HG03378 (cell line): ENCODE results near the gene ANKRD39.
"Not testable (repeated sequence)": the region's sequence is repeated elsewhere in the genome, so short reads cannot be mapped to it uniquely, and the experiment has no call there.

Experiments used
- ATAC-seq: cut with Tn5 transposase; IDR thresholded peaks from one replicate; pipeline ENCODE4 v1.9.1; 2021; ENCODE audit warnings: mild to moderate bottlenecking, moderate library complexity; ENCODE audit not compliant: unreplicated experiment

ANKRD39 gene

DNA sequence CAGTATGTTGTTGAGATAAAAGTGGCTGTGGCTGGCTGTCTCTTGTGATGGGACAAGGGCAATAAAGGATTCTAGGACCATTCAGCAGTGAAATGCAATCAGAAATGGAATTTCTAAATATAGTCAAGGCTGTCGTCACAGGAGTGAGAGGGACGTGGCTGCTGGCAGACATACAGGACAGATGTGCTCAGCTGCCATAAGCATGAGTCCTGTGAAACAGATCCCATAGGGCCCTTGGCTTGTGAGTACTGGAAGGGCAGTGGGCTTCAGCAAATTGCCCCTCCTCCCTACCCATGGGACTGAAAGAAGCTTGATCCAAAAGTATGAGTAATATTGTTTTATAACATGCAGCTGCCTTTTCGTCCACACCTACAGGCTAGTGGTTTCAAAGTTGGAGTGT lies 45.9 kb downstream of the ANKRD39 start:
- no peak for ATAC-seq

DNA sequence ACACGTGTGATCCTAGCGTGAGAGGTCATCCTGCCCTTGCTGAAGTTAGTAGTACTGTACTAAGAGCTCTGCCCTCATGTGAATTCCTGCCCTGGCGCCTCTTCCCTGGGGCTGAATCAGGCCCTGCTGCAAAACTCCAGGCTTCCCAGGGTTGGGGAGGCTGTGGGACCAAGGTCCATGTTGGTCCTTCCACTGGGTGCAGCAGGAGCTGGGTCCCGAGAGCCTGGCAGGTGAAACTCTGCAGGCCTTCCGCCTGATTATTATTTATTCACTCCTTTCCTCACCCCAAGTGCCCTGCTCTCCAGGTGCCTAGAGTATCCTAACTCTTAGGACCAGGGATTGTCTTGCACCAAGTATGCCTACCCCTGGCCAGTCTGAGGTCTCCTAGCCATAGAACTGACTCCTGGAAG lies 47.0 kb downstream of the ANKRD39 start:
- no peak for ATAC-seq

DNA sequence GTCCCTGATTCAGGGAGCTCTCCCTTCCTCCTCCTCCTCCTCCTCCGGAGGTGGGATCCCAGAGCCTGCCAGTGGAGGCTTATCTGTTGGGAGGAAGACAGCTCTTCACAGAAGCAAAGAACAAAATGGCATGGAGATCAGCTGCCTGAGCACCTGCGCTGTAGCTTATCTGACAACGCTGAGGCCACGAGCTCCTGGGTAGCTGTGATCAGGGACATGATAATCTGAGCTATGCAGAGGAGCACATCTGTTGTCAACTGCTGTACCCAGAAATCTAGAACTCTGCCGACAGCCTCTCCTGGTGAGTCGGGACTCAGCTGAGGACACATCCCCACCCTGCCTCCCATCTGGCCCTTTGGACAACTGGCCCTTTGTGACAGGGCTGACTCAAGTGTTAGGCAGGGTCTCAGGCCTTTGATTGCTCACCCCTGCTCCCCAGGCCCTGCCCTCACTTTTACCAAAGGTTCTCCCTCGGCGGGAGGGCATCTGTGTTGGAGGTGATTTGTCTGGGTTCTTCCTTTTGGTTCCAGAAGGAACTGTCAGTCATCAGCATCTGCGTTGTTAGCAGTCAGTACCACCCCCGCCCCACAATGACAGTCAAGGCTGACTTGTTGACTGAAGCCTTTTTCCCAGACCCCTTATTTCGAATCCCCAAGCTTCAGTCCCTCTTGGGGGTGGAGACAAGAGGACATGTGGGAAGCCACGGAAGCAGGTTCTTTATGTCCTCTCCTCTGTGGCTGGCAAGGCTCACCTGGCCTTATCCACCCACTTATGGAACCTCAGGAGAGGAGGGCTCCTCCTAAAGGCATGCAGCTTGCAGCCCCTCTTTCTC lies 47.6 kb downstream of the ANKRD39 start:
- no peak for ATAC-seq

DNA sequence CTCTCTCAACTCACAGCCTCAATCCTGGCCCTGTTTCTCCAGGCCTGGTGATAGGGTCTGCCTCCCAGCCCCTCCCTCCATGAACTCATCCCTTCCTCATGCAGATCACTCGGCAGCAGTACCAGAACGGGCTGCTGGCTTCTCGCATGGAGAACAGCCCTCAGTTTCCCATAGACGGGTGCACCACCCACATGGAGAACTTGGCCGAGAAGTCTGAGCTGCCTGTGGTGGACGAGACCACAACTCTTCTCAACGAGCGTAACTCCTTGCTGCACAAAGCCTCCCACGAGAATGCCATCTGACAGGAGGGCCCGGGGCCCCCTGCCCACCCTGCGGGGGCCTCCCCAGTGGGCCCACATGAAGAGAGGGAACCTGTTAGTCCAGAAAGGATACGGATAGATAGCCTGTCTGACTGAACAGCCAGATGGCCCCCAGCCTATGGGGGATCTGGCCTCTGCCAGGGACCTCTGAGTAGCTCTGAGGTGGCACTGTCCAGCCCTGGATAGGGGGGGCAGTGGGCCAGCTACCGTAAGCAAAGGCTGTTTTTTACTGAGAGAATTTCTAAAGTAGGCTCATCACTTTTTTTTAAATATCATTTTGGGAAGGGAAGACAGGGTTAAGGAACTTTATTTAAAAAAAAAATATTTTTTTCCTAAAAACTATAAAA lies 48.5 kb downstream of the ANKRD39 start:
- no peak for ATAC-seq

DNA sequence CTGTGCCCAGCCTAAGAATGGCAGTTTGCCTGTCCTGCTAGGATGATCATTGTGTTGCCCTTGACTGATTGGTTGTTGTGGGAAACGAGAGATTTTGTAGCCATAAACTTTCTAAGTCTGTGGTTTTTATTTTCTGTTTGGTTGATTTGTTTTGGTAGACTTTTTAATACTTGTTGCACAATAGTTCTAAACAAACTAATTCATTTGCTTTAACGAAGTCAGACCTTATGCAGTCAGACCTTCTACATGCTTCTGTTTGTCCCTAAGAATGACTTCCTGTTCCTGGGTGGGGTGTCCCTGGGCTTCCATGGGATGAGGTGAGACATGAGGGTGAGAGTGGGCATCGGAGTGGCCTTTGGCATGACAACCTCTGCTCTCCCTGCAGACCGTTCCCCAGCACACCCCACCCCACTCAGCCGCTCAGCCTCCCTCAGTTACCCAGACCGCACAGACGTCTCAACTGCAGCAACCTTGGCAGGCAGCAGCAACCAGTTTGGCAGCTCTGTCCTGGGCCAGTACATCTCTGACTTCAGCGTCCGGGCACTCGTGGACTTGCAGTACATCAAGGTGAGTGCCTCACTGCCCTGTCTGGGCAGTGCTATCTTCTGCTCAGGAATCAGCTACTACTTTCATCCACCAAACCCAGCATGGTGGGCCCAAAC lies 49.5 kb downstream of the ANKRD39 start:
- ATAC-seq: no peak

DNA sequence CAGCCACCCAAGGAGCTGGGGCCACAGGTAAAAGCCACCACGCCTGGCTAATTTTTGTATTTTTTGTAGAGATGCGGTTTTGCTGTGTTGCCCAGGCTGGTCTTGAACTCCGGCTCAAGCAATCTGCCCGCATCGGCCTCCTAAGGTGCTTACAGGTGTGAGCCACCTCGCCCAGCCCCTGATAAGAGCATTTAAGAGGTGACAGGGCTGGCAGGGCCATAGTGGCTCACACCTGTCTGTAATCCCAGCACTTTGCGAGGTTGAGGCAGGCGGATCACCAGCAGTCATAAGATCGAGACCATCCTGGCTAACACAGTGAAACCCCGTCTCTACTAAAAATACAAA lies 50.7 kb downstream of the ANKRD39 start:
- no peak for ATAC-seq

DNA sequence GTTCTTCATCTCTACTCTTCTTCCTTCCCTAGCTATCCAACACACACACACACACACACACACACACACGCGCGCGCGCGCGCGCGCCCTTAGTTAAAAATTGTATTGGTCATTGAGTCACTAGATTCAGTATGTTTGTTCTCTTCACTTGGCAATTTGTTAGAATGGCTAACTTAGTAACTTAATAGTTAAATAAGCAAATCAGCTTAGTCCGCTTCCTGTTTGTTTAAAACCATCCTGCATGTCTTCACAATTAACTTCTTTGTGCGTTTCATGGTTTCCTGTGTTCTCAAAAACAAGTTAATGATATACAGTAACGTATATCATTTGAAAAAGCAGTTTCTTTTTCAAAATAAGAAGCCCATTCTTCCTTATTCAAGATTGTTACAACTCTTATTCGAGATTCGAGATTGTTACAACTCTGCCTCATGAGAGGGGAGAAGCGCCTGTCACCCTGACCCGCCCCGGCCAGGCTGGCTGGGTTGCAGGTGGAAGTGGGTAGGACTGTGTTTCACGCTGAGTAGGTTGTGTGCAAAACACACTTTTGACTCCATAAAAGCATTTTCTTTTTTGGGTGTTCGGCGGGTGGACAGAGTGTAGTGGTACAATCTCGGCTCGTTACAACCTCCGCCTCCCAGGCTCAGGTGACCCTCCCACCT lies 51.2 kb downstream of the ANKRD39 start:
- ATAC-seq: peak; percentile 45

DNA sequence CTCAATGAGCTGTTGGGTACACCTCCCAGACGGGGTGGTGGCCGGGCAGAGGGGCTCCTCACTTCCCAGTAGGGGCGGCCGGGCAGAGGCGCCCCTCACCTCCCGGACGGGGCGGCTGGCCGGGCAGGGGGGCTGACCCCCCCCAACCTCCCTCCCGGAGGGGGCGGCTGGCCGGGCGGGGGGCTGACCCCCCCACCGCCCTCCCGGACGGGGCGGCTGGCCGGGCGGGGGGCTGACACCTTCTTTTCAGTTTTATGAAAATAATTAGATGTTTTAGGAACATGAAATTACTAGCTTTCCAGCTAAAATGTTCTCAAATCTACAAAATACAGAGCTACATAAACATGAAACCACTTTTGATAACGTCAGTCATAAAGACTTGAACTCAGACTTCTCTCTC lies 51.9 kb downstream of the ANKRD39 start:
- not testable (repeated sequence) for ATAC-seq

DNA sequence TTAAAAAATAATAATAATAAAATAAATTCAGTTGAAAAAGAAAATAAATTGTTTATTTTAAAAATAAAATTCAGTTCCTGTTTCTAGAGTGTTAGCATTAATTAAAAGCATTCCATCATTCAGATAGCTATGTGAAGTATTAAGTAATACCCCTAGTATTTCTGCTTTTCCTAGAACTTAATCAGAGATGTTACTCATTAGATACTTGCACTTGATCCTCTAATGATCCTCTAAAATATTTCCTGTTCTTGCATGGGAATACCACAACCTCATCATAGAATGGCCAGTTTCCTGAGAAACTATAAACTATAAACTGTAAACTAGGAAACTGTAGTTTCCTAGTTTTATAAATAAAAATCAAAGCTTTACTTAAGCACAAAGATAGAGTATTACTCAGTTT lies 52.8 kb downstream of the ANKRD39 start:
- ATAC-seq: no peak

DNA sequence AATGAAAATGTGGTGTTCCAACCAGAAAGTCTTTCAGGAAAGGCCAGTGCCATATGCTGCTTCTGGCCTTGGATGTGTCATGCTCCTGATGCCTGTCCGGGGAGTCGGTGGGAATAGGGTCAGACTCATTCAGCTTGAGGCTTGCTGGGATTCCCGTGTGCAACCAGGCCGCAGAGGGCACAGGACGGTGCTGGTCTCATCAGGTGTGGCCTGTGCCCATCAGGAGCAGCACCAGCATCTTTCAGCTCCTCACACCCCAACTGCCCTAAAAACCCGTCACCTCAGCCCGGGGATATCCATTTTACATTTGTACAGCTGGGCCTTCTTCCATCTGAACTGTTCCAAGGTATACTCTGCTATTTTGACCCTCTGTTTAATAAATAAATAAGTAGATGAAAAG lies 55.1 kb downstream of the ANKRD39 start:
- no peak for ATAC-seq

DNA sequence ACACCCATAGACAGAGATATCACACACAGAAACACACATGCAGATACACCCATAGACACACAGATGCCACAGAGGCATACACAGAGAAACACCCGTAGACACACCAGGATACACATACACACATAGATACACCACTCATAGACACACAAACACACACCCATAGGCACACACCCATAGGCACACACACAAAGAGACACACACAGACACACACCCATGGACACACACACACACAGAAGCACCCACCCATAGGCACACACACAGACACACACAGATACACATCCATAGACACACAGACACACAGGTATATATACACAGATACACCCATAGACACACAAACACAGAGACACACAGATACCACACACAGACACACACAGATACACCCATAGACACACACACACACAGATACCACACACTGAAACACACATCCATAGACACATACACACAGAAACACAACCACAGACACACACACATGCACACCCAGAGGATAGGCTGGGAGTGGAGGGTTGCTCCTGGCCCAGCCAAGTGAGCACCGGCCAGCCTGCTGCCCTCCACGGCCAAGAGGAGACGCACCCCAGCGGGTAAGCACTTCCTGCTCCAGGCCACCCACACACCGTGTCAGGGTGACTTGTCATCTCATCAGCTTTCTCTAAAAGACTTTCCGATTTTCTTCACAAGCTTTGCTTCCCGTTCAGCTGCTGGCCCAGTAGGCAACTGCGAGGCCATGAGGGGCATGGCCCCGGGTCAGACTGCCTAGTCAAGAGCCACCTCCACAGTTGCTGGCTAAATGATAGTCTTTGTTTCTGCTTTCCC lies 55.8 kb downstream of the ANKRD39 start:
- no peak for ATAC-seq

DNA sequence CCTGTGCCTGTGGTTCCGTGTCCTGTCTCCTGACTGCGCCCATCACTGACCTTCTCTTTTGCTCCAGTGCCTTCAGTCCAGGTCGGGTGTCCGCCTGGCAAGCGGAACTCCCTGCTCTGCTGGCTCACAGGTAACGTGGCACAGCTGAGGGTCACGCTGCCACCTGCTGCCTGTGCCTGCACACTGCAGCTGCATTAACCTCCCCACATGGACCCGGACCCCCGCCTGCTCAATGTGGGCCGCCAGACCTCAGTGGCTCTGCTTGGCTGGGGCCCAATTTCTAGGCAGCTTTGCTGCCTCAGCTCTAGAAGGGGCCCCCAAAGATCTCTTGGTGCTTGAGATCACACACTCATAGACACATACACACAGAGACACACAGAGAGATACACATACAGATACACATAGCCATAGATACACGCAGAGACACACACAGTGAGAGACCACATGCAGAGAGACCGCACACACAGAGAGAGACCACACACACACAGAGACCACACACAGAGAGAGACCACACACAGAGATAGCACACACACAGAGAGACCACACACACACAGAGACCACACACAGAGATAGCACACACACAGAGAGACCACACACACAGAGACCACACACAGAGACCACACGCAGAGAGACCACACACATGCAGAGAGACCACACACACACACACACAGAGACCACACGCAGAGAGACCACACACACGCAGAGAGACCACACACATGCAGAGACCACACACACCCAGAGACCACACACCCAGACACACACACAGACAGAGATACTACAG lies 56.6 kb downstream of the ANKRD39 start:
- ATAC-seq: peak; percentile 47

DNA sequence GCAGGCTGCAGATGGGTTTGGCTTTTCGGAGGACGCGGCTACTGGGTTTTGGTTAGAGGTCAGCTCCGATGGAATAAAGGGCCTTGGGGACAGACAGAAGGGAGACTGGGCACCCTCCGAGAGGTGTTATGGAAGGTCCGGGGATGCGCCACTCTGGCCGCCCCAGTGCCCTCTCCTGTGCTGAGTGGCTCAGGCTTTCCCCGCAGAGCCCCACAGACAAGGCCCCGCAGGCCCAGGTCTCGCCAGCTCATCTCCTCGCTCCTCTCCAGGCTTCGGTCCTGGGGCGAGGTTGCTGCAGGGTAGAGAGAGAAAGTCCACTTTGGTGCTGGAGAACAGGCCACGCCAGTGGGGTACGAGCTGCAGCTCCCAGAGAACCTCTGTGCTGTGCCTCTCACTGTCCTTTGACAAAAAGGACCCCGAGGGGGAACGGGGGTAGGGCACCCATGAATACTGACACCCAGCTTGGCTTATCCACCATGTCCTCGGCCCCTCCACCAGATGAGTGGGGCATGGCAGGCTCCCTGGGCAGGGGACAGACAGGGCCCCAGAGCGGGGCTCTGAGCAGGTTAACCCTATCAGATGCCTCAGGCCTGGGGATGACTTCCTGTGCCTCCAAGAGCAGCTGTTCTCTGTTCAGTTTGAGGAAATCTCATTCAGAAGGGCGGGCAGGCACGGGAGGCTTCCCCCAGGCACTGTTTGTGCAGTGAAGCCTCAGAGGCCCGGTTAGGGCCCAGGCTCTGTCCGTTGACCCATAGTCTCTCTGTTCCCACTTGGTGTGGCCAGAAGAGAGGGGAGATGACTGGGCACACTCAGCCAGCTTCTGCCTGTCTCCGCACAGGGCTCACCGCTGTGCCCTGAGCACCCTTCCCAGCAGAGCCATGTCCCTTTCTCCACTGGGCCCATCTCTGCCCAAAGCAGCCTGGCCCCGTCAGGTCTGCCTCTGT lies 57.5 kb downstream of the ANKRD39 start:
- peak; percentile 9 for ATAC-seq

DNA sequence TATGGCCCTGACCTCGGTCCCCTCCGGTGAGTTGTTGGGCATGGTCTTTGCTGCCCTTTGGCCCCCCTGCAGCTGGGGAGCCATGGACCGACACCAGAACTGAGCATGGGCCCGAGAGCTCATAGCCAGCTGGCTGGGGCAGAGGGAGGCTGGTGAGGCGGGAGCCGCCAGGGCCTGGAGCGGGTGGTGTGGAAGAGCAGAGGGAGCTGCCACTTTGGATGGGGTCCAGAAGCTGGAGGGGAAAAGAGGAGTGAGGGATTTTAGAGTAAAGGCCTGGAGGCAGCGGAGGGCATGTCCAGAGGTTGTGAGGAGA lies 58.2 kb downstream of the ANKRD39 start:
- no peak for ATAC-seq

DNA sequence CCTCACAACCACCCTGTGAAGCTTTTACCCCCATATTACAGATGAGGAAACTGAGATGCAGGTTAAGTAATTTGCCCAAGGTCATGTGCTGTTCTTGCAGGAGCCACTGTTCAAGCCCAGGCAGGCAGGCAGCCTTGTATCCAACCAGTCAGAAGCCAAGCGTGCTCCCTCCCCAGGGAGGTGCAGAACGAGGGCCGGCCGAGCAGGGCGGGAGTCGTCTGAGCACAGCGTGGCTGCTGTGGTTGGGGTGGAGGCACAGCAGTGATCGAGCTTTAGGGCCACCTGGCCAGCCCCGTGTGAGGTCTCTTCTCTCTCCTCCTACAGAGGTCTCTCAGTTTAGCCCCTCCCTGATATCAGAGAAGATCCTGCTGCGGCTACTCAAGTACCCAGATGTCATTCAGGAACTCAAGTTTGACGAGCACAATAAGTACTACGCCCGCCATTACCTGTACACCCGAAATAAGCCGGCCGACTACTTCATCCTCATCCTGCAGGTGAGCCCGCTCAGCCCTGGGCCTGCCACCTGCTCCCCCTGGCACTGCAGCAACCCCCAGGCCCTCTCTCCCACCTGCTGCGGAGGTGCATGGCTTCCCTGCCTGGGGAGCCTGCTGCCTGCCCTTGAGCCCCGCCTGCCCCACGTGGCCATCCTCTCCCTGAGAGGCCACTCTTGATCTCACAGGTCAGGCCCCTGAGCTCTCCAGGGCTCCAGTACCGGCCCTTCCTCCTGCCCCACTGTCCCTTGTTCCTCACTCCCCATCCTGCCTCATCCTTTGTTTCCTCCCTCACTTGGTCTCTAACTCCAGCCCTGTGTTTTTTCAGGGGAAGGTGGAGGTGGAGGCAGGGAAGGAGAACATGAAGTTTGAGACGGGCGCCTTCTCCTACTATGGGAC lies 58.8 kb downstream of the ANKRD39 start:
- ATAC-seq: no peak
